Tibial nerve (tissue), 4 donors: ENCODE measurements around the gene ZNF438. TPM values are rescaled to one million over a fixed set of nuclear protein-coding genes. Genes with fewer than 3 reads are reported as not detected.

ENCODE experiments used
- DNase-seq, 2 donors: peaks; one replicate each; pipeline ENCODE4 v3.0.0-alpha.2; 2019; ENCODE audit warnings: low spot score in 2 of 2
- H3K27ac ChIP-seq, 4 donors: fragments of 200-600 bp; sonication (generic) in 3 of 4; one replicate each; pipeline ENCODE4 v1.5.1; 2017 to 2019; ENCODE audit warnings: mild to moderate bottlenecking in 1 of 4
- H3K27me3 ChIP-seq, 2 donors: fragments of 200-600 bp; sonication (generic) in 1 of 2; one replicate each; pipeline versions ENCODE4 v1.5.1 to v1.6.0; 2017 to 2019
- H3K36me3 ChIP-seq, 3 donors: fragments of 200-600 bp; sonication (generic); one replicate each; pipeline ENCODE4 v1.5.1; 2018 to 2019
- H3K4me1 ChIP-seq, 4 donors: fragments of 200-600 bp; sonication (generic) in 3 of 4; one replicate each; pipeline ENCODE4 v1.5.1; 2017 to 2019
- H3K4me3 ChIP-seq, 4 donors: fragments of 200-600 bp; sonication (generic) in 3 of 4; one replicate each; pipeline ENCODE4 v1.5.1; 2017 to 2019; ENCODE audit warnings: mild to moderate bottlenecking in 1 of 4, moderate library complexity in 1 of 4
- H3K9me3 ChIP-seq, 4 donors: fragments of 200-600 bp; sonication (generic) in 3 of 4; one replicate each; pipeline ENCODE4 v1.5.1; 2017 to 2019
- CTCF ChIP-seq, 5 experiments: fragments of 200-600 bp in 3 of 5; fragments of 450-650 bp in 2 of 5; sonication (generic) in 3 of 5; IDR thresholded peaks; one replicate each; pipeline ENCODE4 v1.5.1; 2016 to 2019; ENCODE audit warnings: antibody characterized with exemption in 5 of 5, mild to moderate bottlenecking in 3 of 5, moderate library complexity in 2 of 5
- EP300 ChIP-seq, 2 donors: sonication (generic); formaldehyde crosslinking; IDR thresholded peaks; one replicate each; pipeline ENCODE4 v1.6.1; 2017; ENCODE audit warnings: antibody characterized with exemption in 2 of 2, mild to moderate bottlenecking in 1 of 2
- POLR2A ChIP-seq, 2 donors: fragments of 450-650 bp; IDR thresholded peaks; one replicate each; pipeline ENCODE4 v1.6.1; 2017; ENCODE audit warnings: antibody characterized with exemption in 2 of 2, mild to moderate bottlenecking in 2 of 2, moderate library complexity in 2 of 2
- WGBS, 2 donors: methylation state at CpG; one replicate each; pipeline ENCODE4 v1.1.5; 2018; 5-methylcytosine and 5-hydroxymethylcytosine counted together
- total RNA-seq, 4 donors: library from RNA; depleted of rRNA; stranded (reverse); fragments of >200 nt; gene quantifications; one replicate each; pipeline ENCODE4 v1.1.0, GENCODE V29; 2016

Gene ZNF438
- total RNA-seq, 4 donors from 2014 or later, result 10.8 to 26.5 (median 19.7) TPM

GRCh38 chr10:30816159-30816819 lies 215.4 kb downstream of the ZNF438 start:
- peak overlapping the region in 1 of 4 donors; percentile 12 for H3K27ac ChIP-seq
- H3K9me3 ChIP-seq, result no peaks in the 10 kb centered on the region
- DNase-seq, result no peak
- no peak overlapping the region for H3K4me3 ChIP-seq
- H3K4me1 ChIP-seq, result peaks cover 0 to 66% (median 22%) of the 10 kb centered on the region in 4 donors
- no peaks in the 10 kb centered on the region for H3K36me3 ChIP-seq
- no peak for TF ChIP-seq EP300 (IDR thresholded peaks at IDR 0.05)
- TF ChIP-seq POLR2A (IDR thresholded peaks at IDR 0.05), result no peak
- TF ChIP-seq CTCF (IDR thresholded peaks at IDR 0.05), result no peak
- WGBS, 2 donors, result 63 to 77% methylated on average over 9 of the region's 9 CpGs
- H3K27me3 ChIP-seq, result no peaks in the 10 kb centered on the region

GRCh38 chr10:30813872-30814481 lies 217.7 kb downstream of the ZNF438 start:
- WGBS, 2 donors, result 82 to 87% methylated on average over 1 of the region's 1 CpG
- H3K9me3 ChIP-seq, result no peaks in the 10 kb centered on the region
- H3K27me3 ChIP-seq, result no peaks in the 10 kb centered on the region
- no peak overlapping the region for H3K4me3 ChIP-seq
- H3K27ac ChIP-seq, result peak overlapping the region in 2 of 4 donors; percentile 78 to 79
- DNase-seq, result no peak
- TF ChIP-seq EP300 (IDR thresholded peaks at IDR 0.05), result no peak
- TF ChIP-seq CTCF (IDR thresholded peaks at IDR 0.05), result no peak
- no peak for TF ChIP-seq POLR2A (IDR thresholded peaks at IDR 0.05)
- H3K4me1 ChIP-seq, result peaks cover 0 to 52% (median 23%) of the 10 kb centered on the region in 4 donors
- no peaks in the 10 kb centered on the region for H3K36me3 ChIP-seq

GRCh38 chr10:30812018-30812851 lies 219.4 kb downstream of the ZNF438 start:
- Histone ChIP-seq H3K4me3 (peak overlapping the region in 1 of 4 donors; percentile 30), H3K4me1 (peaks cover 0 to 45% (median 23%) of the 10 kb centered on the region in 4 donors), H3K36me3 (no peaks in the 10 kb centered on the region), H3K27me3 (no peaks in the 10 kb centered on the region), H3K9me3 (no peaks in the 10 kb centered on the region), H3K27ac (peak overlapping the region in 3 of 4 donors; percentile 42 to 79 (median 78))
- TF ChIP-seq EP300 (IDR thresholded peaks at IDR 0.05) (peak in 1 of 2 donors; percentile 25), CTCF (IDR thresholded peaks at IDR 0.05) (no peak)
- 18 to 21% methylated on average over 16 of the region's 16 CpGs for WGBS, 2 donors
- DNase-seq, result peak; percentile 28 to 80

- H3K9me3 ChIP-seq, result no peaks in the 10 kb centered on the region
- WGBS, 2 donors, result 68 to 69% methylated on average over 16 of the region's 16 CpGs
- H3K4me3 ChIP-seq, result no peak overlapping the region
- H3K4me1 ChIP-seq, result peaks cover 0 to 43% (median 23%) of the 10 kb centered on the region in 4 donors
- no peak for DNase-seq
- TF ChIP-seq POLR2A (IDR thresholded peaks at IDR 0.05) (no peak), EP300 (IDR thresholded peaks at IDR 0.05) (no peak), CTCF (IDR thresholded peaks at IDR 0.05) (no peak)
- peak overlapping the region in 3 of 4 donors; percentile 42 to 79 (median 78) for H3K27ac ChIP-seq
- no peaks in the 10 kb centered on the region for H3K36me3 ChIP-seq
- no peaks in the 10 kb centered on the region for H3K27me3 ChIP-seq
These were observed 220.2 kb downstream of the ZNF438 start for GRCh38 chr10:30811276-30812017.
